ENCODE data around the gene PCMTD2.

PCMTD2 gene

GRCh38 chr20:64224351-64225170 is 31.0 kb upstream of the PCMTD2 start:
- TF ChIP-seq CTCF (IDR thresholded peaks at IDR 0.05) (no peak), ZFX (IDR thresholded peaks at IDR 0.05; ENCODE audit: borderline replicate concordance) (no peak)
- H3K27ac ChIP-seq = no peak overlapping the region

- H3K27ac ChIP-seq = no peak overlapping the region
- no peak for TF ChIP-seq ZFX (IDR thresholded peaks at IDR 0.05; ENCODE audit: borderline replicate concordance)
- no peak for TF ChIP-seq CTCF (IDR thresholded peaks at IDR 0.05)
Measured at GRCh38 chr20:64225171-64225595, 30.4 kb upstream of the PCMTD2 start.

- no peak overlapping the region for H3K27ac ChIP-seq
- TF ChIP-seq ZFX (IDR thresholded peaks at IDR 0.05; ENCODE audit: borderline replicate concordance) (no peak), CTCF (IDR thresholded peaks at IDR 0.05) (no peak)
Measured at GRCh38 chr20:64225828-64226598, 29.5 kb upstream of the PCMTD2 start.

- TF ChIP-seq ZFX (IDR thresholded peaks at IDR 0.05; ENCODE audit: borderline replicate concordance) (no peak), CTCF (IDR thresholded peaks at IDR 0.05) (no peak)
- H3K27ac ChIP-seq = no peak overlapping the region
Measured at GRCh38 chr20:64226686-64227580, 28.6 kb upstream of the PCMTD2 start.

- TF ChIP-seq ZFX (IDR thresholded peaks at IDR 0.05; ENCODE audit: borderline replicate concordance) (no peak), CTCF (IDR thresholded peaks at IDR 0.05) (no peak)
- H3K27ac ChIP-seq = no peak overlapping the region
Measured at GRCh38 chr20:64228086-64228653, 27.4 kb upstream of the PCMTD2 start.

- no peak overlapping the region for H3K27ac ChIP-seq
- TF ChIP-seq CTCF (IDR thresholded peaks at IDR 0.05) (no peak), ZFX (IDR thresholded peaks at IDR 0.05; ENCODE audit: borderline replicate concordance) (no peak)
Measured at GRCh38 chr20:64228751-64229506, 26.6 kb upstream of the PCMTD2 start.
